Activated CD4-positive, alpha-beta T cell treated with anti-CD3 and anti-CD28 coated beads, Interleukin-2, Interleukin-6, amounts not matched to agents 100 ng/mL and 50 ng/mL, durations not matched to agents 16 hours and 8 hours (primary cell): ENCODE data around the gene FOXP1.

ENCODE experiments used
- DNase-seq: peaks from one replicate; pipeline ENCODE4 v3.0.0-alpha.2; 2020

Gene FOXP1

DNA sequence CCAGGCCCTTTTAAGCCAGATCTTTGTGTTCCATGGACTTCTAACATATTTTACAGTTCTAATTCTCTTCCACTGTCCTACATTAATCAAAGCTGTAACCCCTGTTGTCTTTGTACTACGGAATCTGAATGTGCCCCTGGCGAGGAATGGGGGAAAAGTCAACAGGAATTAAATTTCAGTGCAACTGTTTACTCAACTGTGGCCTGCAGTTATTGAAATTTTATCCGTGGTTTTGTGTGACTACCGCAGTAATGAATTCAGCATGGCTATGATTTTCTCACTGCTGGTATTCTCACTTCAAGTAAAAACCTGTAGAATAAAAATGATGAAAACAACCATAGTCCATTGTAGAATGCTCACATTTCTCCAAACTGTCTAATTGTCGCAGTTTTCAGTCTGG, 388.0 kb downstream of the FOXP1 start:
- no peak for DNase-seq

DNA sequence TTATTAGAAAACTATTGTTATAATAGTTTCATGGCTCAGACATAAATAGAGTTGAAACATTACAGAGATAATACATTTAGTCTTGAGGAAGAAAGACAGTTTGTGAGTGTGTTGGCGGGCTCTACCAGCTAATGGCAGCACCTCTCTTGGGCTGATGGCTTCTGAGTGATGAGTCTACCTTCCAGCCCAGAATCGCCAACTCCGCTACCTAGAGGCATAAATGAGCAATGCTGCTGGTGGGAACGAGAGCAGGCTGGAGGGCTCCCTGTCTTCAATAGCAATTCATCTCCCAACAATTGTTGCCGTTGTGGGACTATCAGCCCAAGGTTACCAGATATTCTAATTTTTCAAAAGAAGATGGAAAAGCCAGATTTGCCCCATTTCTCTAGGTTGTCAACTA, 388.7 kb downstream of the FOXP1 start:
- no peak for DNase-seq

DNA sequence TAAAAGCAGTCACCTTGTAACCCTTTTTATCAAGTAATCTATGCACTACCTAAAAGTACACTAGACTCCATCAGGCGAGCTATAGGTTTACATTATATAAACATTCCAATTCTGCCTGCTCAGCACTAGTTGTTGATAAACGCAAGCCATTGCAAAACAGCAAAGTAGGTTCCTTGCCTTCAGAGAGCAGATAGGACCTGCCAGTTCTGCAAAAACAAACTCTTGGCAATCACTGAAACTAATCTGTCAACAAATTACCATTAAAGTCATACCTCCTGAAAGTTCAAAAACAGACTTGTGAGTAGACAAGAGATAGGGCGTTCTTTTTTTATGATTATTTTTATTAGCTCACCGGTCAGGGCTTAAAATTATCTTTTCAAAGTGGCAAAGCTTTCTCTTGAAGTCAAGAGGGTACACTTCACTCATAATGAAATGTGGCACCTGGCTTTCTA, 392.5 kb downstream of the FOXP1 start:
- DNase-seq: no peak

DNA sequence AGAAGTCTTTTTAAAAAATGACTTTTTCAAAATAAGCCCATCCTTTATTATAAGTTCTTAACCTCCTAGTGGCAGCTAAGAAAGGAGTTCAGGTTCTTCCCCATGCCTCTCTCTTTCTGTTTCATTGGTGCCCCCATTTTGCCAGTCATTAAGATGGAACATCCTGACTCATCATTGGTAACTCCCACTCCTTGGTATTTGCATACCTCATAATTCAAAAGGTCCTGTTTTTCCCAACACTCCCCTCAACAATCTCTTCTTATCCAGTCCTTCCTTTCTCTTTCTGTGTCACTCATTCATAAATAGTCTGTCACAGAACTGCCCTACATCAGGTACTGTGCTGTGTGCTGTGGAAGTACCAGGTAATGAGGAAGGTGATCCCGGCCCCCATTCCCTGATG, 394.0 kb downstream of the FOXP1 start:
- DNase-seq: peak; percentile 4

DNA sequence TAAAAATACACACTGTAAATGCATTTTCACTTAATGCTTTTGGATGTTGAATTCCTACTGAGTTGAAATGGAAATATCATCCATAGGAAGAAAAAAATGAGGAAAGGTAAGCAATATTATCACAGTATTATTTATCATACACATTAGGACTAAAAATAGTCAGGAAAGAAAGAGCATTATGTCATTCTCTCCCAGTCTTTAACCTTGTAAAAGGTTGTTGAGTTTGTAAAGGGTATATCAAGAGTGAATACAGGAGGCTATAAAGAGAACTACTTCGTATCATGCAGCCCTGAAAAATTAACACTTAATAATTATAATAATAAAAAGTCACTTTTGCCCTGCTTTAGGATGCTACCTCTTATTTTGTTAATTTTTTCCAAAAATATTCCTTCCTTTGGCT, 395.8 kb downstream of the FOXP1 start:
- DNase-seq: no peak

DNA sequence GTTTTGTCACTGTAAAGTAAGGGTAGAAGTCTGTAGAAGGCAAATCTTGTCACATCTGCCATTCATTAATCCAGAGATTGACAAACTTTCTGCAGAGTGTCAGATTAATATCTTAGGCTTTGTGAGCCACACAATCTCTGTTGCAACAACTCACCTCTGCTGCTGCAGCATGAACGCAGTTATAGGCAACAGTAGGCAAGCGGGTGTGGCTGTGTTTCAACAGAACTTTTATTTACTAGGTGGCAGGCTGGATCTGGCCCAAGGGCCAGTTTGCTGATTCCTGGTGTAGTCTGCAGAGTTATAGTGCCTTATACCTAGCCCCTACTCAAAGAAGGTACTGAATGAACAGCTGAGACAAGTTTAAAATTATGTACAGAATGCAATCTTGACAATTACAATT, 396.7 kb downstream of the FOXP1 start:
- no peak for DNase-seq

DNA sequence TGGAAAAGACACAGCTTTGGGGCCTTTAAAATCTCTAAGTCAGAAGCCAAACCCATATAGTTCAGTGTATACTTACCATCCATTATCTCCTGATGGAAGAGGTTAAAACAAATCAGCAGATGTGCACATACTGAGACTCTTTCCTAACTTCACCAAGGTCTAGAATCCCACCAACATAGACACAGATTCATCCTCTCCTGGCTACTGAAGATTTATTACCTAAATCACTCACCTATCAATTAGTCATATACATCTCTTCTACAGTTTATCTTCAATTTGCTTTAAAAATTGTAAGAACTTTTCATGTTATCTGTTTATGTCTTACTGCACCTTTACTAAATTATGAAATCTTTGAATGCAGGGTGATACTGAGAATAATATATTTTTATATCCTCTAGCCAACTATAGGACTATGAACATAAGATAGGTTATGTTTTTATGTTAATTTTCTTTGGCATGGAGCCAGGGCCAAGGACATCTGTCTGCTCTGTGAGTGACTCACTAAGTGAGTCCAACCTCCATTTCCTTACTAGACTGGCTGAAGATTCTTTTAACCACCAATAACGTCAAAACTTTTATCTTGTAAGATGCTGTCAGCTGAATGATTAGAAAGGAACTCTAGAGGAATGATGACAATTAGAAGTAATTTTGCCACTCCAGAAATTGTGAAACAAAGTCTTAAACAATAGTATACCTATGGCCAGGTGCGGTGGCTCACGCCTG, 397.6 kb downstream of the FOXP1 start:
- DNase-seq: peak; percentile 20

DNA sequence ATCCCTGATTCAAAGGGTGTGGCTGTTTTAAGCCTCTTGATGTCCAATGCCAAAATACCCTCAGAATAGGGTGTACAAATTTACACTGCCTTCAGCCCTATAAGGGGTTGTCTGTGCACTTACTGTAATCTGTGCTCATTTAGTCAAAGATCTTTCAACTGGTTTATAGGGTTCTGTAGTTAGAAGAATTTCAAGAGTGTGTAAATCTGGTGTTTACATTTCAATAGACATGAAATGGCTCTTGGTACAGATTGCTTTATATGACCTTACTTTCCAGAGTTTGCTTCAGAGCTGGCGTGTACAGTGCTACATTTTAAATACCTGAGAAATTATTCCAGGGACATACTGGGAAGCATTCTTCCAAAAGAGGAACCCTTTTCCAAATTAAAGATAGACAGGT, 399.3 kb downstream of the FOXP1 start:
- no peak for DNase-seq

DNA sequence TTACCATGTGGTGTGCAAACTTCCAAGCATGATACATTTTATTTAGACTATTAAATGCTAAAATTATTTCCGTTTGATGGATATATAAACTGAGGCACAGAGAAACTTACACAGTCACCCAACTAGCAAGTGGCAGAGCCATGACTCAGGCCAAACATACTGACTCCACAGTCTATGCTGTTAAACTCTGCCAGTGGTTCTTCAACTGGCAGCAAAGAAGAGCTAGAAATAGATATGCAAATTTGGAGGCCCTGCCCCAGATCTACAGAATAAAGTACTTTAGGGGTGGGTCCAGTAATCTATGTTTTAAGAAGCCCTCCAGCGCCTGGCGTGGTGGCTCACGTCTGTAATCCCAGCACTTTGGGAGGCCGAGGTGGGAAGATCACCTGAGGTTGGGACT, 400.0 kb downstream of the FOXP1 start:
- no peak for DNase-seq

DNA sequence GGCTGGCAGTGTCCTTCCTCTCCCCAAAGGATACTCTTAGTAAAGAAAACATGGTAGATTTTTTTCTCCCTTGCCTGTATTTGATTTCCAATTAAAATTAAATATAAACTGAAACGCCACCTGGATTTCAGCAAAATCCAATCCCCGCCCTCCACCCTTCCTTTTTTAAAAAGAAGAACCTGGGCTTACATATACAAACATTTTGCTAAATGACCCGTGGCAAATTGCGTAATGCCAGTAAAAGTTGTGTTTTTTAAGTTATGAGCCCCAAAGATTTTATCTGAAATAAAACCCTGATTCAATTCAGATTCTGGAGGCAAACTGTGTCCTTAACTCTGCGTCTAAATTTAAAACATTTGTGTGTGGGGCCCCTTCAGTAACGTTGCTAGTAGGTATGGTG, 403.0 kb downstream of the FOXP1 start:
- DNase-seq: no peak

DNA sequence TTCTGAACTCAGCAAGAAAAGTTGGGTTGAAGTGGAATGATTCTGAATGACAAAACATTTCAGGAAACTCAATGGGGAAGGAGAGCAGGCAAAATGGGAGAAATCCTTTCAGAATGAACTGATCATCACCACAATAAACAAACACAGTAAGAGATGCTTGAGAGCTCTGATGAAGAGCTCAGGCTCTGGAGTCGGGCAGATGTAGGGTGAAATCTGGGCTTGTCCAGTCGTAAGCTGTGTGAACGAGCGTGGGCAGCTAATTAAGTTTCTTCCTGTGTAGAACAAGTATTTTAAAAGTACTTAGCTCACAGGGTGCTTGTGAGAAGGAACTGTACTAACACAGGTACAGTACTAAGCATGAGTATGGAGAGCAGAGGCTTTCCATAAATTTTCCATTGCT, 406.2 kb downstream of the FOXP1 start:
- DNase-seq: no peak

DNA sequence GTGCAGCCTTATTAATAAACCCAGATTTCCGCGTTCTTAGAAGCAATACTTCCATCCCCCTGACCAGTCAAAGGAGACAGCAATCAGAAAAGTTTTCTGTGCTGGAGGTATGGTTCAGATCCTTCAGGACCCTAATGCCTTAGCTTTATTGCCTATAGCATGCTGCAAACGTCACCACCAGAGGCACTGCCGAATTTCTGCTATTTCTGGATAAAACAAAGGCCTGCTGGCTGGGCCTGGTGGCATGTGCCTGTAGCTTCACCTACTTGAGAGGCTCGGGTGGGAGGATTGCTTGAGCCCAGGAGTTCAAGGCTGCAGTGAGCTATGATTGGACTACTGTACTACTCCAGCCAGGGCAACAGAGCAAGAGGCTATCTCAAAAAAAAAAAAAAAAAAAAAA, 407.2 kb downstream of the FOXP1 start:
- no peak for DNase-seq

DNA sequence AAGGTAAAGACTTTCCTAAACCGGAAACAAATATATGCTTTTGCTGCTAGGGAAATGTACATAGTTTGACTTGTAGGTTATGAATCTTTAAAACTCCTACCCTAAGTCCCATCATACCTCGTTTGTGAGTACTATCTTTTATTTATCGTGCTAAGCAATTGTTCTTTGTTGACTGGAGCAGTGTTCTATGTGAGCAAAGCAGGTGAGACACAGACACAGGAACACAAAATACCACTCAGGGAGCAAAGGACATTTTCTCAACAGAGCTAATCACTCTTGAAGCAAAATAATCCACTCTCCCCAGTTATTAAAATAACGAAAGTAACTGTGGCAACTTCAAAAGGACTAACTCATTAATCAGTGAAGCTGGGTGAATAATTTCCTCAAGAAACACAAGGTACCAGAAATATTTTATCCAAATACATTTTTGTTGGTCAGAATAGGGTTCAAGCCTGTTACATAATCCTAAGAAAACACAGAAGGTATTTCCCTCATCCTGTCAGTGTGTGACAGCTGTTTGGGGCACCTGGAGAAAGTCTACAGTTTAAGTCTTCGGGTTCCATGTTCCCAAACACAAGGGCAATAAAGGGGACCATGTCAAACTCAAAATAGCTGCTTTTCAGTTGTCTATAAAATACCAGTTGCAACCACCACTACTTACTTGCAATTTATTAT, 407.7 kb downstream of the FOXP1 start:
- DNase-seq: no peak

DNA sequence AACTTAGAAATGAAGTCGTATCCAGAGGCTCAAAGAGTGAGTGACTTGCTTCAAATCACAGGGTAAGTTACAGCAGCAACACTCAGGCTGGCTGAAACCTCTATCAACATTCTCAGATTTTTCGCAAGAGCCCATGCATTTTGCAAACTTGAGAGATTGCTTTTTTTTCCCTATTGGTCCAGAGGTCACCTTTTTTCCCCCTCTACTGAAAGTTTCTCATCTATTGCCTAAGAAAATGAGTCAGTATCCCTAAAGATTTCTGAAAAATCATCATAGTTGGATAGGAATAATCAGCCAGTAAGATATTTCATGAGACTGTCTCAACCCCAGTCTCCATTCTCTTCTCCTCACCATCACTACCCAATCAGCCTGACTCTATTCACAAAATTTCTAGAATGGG, 410.6 kb downstream of the FOXP1 start:
- no peak for DNase-seq

DNA sequence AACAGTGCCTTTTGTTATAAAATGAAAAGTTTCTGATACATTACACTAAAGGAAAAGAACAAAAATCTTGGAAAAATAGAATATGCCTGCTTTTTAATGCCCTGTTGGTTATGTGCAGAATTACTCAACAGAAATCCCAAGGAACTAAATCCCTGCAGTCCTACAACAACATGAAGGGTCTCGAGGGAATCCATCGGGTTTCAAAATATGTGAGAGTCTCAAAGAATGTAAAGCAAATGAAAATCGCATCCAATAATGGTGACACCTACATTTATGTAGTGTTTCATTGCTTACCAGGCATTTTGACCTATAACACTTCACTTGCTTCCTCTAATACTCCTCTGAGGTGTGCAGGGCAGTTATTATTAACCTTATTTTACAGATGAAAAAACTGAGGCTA, 411.3 kb downstream of the FOXP1 start:
- DNase-seq: no peak

DNA sequence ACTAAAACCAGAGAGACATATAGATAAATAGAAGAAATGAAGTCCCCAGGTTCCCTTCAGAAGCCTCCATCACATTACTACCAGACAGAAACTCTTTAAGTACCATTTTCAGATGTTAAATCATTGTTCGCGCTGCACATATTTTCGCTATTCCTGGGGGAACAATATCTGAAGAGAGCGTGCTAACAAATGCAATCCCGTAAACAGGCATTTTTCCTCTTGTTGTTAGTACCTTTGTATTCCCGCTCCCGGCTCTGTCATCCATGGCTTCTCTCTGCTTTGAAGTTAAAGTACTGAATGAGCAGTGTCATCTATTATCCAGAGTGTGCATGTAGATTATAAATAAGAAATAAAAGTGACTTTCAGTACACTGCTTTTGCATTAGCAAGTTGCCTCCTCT, 412.3 kb downstream of the FOXP1 start:
- DNase-seq: no peak

DNA sequence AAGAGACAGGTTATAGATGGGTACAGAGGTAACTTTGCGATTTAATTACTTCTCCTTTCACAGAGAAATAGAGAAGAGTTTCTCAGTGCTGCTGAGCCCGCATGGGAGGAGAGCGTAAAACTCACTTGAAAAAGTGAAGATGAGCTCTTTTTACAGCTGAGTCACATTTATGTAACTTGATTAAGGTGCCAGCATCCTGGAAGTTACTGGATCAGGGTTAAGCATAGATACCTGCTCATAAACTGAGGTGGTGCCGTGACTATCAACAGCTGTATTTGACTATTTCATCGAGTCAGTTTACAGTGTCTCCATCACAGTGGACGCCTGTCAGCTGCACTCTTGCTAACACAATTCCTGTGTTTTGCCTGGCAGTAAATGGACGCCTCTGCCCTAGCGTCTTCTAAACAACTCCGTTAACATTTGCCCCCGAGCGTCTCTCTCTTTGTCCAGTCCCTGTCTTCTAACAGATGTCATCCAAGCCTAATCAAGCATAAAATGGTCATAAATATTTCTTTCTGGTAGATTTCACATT, 414.6 kb downstream of the FOXP1 start:
- DNase-seq: no peak

DNA sequence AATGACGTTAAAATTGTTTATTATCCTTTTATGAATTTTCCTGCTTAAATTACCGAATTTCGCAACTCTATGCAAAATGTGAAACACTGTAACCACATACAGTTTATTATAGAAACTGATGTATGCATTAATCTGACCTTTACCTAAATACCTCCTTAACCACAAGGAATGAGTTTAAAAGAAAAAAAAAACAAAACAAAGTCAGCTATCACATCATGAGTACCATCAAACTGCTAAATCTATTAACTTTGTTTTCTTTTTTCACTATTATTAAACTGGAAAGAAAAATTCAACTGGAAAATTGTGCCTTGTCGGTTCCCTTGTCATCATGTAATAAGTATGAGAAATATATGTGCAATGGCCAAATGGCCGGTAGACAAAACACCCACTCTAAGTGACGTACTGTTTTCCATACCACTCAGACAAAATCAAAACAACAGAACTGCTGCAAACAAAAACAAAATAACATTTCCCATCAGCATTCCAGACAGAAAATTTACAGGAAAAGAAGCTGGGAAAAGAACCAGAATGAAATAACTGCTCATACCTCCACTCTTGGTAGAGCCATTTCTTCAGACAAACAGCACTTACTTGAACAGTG, 415.3 kb downstream of the FOXP1 start:
- no peak for DNase-seq

DNA sequence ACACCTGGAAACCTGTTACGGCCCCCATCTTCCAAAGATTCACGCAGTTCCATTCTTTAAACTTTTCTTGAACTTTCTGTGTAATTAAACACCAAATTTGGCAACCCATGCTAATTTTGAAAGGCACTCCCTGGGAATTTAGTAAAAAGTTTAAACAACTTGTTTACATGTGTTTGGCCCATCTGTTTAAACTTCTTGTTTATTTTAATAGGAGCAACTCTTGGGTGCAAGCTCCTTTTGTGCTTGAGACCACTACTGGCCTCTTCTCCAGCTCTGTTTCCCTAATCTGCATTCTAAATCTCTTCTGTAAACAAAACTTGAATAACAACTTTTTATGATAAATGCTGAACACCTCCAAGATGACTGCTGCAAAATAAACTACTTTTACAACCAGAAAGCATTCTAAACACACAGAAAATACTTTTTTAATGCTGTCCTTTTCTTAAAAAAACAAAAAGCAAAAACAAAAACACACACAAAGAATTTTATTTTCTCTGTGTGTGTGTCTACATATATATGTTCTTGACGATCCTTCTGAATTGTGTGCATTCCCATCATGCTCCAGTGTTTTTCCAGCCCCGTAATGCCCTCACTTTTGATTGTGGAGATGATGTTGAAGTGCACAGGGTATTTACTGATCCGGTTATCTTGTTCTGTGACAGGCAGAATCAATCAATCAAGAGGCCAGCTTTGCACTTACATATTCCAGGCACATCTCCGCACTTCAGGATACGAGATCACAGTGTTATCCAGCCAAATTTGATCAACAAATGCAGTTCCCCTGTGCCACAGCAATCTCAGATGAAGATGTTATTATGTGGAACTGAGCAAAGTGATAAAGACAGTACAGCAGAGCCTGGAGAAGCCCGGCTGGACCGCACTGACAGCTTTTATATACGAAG, 416.9 kb downstream of the FOXP1 start:
- DNase-seq: no peak

DNA sequence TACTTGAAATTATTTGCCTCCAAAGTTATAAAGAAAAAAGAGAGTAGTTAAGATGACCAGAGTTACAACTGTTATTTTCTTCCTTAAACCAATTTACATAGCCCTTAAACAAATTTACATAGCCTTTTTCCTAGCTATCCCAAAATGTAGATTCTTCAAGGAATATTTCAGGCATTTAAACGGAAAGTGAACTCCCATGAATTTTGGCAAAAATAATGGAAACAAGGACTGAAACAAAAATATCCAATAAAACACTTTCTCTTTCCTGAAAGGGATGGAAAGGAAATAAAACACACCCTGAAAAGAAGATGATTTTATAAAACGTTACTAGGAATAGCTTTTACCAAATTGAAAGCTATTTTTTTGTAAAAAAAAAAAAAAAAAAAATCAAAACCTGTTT, 418.6 kb downstream of the FOXP1 start:
- no peak for DNase-seq

DNA sequence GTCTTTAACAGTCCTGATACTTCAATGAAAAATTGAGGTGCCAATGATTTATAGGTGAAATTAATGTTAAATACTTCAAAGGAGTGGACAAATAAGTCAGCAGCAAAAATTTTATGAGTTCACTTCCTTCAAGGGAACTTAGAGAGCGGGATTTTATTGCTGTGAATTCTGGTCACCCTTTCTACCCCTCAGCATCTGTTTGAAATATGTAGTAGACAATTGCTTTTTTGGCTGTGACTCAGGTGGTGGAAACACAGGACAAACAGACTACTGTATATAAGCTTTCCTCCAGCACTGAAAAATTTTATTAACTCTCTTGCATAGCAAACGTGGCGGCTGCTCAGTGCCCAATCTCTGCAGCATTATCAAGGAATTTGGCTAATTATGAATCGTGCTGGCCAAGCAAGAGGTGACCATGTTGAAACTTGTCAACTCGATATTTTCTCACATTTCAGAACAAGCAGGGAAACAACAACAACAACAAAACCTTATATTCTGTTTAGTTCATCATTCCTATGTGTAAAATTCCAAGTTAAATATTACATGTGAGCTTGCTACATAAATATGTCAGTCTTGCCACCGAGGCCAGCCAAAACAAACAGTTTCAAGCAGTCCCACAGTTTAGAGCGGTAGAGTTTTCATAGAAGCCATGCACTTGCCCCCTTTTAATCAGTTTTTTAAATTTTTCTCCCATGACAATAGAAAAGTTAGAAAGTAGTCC, 420.2 kb downstream of the FOXP1 start:
- DNase-seq: no peak

DNA sequence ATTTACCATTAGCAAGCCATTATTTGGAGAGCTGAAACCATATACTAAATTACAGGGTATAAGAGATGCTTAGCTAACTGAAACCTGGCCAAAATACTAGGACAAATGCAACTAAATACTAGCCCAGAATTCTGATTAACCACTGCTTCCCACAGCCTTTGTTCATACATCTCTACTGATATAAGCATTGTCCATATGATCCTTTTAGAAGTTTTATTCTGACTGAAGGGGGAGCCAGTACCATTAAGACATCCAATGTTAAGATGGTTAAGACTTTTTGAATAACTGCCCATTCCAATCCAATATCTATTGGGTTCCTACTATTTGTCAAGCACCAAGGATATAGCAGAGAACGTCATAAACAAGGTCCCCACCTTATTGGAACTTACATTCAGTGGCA, 421.3 kb downstream of the FOXP1 start:
- no peak for DNase-seq
